GM11168 (cell line): ENCODE data around the gene MT1X.

Experiments used
- in situ Hi-C: fragments of 300-500 bp; cut with MboI; formaldehyde crosslinking; loops from one replicate; pipeline ENCODE4 v1.12.0; 2022; ENCODE audit warnings: low sequenced_read_pairs; ENCODE audit not compliant: unreplicated experiment

MT1X gene

DNA sequence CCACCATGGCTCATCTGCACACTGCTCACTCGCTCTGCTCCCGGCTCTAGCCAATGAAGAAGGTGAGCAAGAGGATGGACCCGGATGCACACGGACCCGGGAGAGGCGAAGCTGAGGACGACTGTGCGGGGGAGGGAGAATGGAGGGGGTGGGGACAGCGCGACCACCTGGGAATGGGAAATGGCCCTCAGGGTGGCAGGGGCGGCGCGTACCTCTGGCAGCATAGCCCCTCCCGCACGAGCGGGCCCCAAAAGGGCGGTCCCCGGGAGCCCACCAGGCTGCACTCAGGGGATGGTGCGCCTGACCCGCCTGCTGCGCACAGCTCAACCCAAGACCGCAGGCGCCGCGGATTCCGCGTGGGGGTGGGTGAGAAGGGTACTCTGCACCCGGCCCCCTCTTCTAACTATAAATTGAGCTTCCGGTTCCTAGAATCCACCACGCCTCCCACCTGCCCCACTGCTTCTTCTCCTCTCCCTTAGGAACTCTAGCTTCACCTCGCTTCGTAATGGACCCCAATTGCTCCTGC is 6.5 kb upstream of the MT1X start:
- in situ Hi-C loops: no loop called here

DNA sequence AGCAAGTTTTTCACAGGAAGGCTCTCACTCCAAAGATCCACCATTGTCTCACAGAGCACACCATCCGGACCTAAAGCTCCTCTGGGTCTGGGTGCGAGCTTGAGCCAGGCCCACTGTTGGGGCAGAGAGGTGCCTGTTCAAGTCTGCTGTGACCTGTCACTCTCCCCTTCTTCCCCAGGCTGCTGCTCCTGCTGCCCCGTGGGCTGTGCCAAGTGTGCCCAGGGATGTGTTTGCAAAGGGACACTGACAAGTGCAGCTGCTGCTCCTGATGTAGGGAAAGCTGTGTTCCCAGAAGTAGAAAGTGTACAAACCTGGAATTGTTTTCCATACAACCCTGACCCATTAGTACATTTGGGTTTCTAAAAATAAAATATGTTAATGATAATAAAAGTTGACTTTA is 4.8 kb upstream of the MT1X start:
- in situ Hi-C loops: no loop called here

DNA sequence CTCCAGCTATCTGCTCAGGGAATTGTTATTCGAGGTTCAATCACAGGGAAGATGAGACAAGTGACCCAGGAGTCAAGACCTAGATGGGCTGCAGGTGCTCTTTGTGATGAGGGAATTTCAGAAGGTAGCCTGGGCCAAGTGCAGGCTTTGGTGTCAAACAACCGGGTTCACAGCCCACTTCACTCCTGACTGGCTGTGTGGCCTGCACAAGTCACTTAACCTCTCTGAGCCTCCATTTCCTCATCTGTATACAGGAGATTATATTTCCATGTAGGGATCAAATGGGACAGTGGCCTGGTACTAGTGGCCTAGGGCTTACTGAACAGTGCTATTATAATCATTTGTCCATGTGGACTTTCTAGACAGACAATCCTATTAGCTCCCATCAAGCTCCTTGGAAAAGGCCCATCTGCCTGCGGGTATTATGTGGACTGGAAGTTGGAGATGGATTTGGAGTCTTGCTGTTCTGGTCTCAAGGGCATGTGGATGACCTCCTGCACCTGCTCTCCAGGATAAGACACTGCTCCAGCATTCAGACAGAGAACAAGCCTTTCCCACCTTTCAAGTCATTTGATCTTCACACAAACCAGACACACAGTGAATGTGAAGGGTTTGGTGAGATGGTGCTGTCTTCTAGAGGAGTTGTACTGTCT is 3.1 kb upstream of the MT1X start:
- in situ Hi-C loops: no loop called here

DNA sequence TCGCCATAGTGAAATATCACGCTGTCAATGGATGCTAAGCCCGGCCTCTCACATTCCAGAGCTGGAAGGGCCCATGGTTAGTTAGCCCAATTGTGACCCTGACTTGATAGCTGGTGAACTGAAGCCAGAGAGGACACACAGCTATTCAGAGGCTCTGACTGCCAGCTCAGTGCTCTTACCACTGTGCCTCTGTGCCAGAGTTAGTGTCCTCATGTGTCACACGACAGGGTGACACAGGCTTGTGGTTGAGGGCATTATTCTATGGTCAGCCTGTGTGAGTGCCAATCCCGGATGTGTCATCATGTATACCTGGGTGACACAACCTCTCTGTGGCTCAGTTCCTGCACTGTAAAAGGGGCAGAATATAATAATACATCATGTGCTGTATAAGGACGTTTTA is 2.5 kb upstream of the MT1X start:
- in situ Hi-C loops: no loop called here

DNA sequence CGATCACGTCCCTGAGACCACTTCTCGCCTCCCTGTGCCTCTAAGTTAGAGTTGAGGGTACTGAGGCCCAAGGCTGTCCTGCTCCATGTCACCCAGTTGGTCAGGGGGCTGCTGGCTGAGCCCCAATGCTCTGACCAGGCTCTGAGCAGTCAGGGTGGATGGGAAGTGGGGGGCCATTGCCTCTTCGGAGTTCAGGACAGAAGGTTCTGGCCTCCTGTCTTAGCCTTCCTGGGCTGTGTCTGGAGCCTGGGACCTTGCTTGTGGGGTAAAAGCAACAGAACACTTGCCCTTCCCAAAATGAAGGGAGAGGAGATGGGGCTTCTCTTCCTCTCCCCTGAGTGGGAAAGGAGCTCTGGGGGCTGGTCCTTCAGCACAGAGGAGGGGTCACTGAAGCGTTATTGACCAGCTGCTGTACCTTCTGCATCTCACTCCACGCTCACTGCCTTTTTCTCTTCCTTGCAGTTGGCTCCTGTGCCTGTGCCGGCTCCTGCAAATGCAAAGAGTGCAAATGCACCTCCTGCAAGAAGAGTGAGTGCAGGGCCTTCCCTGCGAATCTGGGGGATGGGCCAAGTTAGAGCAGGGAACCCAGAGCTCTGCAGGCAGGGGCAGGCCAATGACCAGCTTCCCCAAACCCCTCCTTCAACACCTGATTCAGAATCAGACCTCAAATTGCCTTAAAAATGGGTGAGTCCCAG is 580 bp downstream of the MT1X start:
- in situ Hi-C loops: no loop called here

DNA sequence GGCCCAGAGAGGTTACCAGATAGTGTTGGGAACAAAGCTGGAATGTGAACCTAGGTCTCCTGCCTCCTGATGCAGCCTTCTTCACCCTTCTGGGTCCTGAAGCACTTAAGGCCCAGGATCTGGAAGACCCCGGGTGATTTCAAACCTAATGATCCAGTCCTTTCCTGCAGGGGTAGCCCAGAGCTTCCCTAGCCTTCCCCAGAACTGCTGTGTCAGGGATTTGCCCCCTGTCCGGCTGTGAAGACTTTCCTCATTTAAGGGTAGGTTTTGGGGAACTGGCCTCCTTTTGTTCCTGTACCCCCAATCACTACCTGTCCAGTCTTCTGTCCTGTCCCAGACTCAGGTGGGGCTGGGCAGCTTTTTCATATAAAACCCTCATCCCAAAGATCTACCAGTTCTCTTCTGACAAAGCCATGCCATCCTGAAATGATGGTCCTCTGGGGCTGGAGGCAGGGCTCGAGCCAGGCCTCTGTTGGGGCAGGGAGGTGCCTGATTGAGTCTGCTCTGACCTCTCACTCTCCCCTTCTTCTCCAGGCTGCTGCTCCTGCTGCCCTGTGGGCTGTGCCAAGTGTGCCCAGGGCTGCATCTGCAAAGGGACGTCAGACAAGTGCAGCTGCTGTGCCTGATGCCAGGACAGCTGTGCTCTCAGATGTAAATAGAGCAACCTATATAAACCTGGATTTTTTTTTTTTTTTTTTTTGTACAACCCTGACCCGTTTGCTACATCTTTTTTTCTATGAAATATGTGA is 1.3 kb downstream of the MT1X start:
- in situ Hi-C loops: no loop called here

DNA sequence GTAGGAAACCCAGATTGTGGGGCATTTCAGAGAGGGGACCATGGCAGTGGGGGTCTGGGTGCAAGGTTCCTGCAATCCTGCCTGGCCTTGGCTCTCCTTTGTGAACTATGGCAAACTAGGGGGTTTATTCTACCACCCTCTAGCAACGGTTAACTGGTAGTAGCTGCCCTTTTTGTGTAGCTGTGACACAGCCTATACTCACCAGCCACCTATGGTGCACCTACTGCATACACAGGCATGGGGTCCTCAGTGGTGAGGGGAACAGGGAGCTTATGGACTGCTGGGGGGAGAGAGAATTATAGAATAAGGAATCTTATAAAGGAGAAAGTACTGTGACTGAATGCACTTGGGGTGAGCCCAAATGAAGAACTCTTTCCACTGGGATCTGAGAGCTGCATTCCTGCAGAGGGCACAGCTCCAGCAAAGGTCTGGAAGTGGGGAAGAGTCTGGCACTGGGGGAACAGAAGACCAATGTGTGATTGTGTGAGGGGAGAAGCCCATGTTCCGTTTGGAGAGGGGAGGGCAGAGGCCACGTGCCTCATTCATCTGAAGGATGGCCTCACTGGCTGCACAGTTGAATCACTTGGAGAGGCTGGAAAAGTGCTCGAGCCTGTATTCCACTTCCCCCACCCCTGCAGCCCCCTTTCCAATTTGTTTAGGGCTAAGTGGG is 2.1 kb downstream of the MT1X start:
- in situ Hi-C loops: no loop called here

DNA sequence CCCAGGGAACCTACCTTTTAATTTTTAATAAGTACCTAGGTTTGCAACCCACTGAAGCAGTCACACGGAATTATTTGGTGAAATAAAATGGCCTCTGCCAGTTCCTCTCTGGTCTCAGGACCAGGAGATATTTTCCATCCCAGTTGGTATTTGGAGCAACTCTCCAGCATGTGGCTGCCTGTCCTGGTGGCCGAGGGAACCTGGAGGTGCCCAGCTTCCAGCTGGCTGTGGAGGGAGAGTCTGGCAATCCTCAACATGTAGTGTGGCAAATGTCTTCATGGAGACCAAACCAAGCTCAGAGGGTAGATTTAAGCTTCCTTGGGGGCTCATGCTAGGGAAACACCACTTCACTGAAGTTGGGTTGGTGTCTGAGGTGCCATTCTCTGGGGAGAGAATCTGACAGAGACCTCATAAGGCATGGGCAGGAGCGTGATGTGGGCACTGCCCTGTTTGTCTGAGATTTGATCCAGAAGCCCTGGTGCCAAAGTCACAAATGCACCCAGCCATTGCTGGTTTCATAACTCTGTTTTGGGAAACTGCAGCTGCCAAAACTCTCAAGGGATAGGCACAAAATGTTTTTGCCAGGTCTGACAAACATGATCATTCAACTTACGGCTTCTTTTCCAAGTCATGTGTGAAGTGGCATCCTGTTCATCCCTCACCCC is 2.8 kb downstream of the MT1X start:
- in situ Hi-C loops: no loop called here

DNA sequence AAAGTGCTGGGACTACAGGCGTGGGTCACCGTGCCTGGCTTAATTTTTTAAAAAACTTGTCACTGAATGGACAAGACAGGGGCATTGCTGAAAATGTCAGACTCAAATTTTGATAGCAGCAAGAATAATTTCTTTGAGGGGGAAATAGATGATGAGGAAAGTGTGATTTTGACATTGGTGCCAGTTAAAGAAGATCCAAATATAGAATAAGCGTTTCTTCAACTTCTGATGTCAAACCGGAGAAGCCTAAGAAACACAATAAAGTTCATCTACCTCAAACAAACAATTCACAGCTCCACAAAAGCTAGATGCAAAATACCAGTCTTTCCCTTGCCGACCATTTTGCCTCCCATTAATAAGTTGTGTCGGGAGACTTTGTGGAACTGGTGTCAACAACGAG is 4.5 kb downstream of the MT1X start:
- in situ Hi-C loops: no loop called here

DNA sequence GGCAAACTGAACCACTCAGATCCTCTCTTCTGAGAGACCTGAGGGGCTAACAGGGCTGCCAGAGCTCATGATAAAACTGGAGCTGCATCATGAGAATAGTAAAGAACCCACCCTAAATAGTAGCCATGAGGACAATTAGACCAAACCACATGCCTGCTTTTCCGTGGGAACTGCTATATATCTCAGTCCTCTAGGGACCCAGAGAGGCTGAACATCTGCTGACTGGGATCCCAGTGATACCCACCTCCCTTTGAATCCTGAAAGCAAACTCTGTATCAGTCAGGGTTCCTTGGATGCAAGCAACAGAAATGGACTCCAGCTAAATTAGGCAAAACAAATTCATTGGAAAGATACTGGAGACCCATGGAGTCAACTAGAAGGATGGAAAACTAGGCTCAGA is 6.5 kb downstream of the MT1X start:
- in situ Hi-C loops: no loop called here

DNA sequence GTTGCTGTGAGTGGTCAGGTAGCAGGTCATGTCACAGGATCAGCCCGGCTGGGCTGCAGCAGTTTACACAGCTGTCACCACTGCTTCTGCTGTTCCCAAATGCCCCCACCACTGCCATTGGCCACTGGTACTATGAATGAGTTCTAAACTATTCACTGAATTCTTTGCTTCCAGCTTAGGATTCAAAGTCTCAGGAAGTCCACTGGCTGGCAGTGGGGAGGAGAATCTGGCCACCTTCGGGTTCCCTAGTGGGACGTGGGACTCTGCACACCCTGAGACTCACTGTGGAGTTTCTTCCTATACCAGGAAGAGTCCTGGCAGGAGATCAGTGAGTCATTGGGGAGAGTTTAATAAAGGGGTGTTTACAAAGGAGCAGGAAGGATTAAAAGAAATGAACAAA is 6.9 kb downstream of the MT1X start:
- in situ Hi-C loops: no loop called here

DNA sequence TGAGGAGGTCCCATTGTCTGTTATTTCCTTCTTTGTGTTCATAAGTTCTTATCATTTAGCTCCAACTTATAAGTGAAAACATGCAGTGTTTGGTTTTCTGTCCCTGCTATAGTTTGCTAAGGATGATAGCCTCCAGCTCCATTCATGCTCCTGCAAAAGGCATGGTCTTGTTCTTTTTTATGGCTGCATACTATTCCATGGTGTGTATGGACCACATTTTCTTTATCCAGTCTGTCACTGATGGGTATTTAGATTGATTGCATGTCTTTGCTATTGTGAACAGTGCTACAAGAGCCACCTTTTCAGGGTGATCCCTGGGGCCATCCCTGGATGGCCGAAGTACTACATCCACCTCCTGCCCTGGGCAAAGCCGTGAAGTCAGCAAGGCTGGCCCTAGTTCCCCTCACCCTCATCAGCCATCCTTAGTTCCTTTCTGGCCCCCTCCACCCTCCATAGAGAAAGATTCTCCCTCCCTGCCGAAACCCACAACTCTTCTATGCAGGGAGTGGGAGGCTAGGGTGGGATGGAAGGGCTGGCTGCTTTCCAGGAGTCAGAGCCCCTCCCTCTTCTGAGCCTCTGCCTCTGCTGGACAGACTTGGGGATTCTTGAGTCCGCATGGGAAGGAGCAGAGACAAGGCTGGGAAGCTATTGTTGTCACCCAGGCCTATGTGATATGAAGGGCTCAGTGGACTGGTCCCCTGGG is 8.3 kb downstream of the MT1X start:
- in situ Hi-C loops: loop anchor here (10.0 kb wide), 1 partner anchor 106 kb away; the partner anchor contains the start of gene MT3

DNA sequence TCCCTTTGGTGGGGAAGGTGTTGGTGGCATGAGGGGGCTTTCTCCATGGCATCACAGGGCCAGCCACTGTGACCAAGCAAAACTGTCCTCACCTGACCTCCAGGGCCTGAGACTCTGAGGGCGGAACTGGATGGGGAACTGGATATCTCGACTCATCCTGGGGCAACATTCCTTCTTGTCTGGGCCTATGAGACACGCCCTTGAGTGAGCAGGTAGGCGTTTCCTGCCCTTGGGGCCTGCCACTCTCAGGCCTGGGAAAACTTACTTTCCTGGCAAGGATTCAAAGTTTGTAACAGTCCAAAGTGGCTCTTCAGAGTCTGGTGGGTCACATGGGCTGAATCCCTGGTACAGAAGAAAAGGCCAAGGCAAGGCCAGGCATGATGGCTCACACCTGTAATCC is 9.6 kb downstream of the MT1X start:
- in situ Hi-C loops: loop anchor here (10.0 kb wide), 1 partner anchor 107 kb away; the partner anchor contains the start of gene MT3

DNA sequence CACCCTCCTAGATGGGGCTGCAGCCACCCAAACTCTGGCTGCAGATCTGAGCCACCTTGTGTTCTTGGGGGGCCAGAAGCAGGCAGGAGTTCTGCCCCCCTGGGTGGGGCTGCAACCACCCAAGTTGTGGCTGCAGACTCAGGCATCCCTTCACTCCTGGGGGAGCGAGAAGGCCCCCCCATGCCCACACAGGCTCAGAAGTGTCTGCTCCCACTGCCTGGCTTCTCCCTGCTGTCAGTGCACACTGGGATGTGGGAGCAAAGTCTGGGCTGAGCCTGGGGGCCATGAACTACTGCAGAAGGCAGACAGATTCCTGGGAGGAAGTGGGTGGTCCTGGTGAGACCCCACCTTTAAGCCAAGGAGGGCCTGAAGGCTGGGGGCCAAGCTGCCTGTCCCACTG is 13.0 kb downstream of the MT1X start:
- in situ Hi-C loops: loop anchor here (10.0 kb wide), 1 partner anchor 110 kb away; the partner anchor contains the start of gene MT3

DNA sequence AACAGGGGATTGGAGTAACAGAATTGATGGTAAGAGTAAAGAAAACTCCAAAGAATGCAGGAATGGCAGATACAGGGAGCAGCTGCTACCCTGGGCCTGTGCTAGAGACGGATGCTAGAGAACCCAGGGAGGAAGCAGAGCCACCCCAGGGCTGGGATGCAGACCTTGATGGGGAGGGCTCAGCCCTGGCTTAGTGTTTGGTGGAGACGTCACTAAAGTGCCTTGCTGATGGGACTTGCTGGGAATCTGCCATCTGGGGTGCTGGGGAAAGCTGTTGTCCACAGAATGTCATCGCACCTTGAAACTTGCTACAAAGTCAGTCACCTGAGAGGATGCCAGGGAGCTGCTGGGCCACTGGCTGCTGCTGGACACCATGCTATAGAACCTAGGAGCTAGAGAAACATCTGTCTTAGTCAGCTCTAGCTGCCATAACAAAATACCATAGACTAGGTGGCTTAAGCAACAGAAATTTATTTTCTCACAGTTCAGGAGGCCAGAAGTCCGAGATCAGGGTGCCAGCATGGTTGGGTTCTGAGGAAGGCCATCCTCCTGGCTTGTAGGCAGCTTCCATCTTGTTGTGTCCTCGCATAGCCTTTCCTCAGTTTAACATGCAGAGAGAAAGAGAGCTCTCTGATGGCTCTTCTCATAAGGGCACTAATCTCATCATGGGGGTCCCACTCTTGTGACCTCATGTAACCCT is 15.3 kb downstream of the MT1X start:
- in situ Hi-C loops: loop anchor here (10.0 kb wide), 1 partner anchor 113 kb away; the partner anchor contains the start of gene MT3

DNA sequence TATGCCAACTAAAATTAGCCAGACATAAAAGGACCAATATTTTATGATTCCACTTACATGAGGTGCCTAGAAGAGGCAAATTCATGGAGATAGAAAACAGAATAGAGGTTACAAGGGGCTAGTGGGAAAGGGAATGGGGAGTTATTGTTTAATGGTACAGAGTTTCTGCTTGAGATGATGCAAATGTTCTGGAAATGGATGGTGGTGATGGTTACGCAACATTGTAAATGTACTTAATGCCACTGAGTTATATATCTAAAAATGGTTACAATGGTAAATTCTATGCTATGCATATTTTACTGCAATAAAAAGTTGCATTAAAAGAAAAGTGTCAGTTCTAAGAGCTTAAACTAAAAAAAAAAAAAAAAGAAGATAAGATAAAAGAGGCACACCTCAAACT is 17.9 kb downstream of the MT1X start:
- in situ Hi-C loops: no loop called here

DNA sequence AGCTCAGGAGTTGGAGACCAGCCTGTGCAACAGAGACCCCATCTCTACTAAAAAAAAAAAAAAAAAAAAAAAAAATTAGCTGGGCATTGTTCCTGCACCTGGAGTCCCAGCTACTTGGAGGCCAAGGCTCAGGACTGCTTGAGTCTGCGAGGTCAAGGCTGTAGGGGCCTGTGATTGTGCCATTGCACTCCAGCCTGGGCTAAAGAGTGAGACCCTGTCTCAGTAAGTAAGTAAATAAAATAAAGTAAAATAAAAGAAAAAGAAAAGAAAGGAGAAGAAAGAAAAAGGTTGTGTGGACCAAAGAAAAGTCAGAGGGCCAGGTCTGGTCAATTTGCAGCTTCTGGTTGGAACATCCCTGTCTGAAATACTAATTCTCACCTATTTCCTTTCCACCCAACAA is 18.4 kb downstream of the MT1X start:
- in situ Hi-C loops: no loop called here

DNA sequence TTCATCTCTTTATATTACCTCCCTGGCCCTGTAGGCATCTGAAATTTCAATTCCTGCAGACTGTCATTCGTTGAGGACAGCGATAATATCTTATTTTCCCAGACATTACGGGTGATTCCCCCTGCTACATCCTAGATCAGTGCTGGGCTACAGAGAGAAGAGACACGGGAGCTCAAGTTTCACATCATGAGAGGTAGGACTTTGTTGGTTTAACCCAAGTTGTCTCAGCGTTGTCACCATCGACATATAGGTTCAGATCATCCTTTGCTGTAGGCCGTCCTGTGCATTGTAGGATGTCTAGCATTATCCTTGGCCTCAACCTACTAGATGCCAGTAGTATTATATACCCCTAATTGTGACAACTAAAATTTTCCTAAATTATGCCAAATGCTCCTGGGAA is 19.3 kb downstream of the MT1X start:
- in situ Hi-C loops: no loop called here

DNA sequence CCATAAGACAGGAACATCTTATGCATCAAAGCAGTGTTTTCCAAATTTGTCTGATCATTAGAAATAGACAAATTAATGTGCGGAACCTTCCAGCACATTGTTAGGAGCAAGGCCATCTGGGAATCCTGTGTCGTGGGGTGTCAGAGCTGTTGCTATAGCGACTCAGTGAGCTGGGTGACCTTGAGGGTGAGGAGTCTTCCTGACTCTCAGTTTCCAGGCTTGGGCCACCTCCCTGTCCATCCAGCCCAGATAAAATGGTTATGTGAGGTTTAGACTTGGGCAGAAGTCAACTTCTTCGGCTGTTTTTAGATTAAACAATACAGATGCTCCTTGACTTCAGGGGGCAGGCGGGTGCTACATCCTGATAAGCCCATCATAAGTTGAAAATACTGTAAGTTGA is 20.6 kb downstream of the MT1X start:
- in situ Hi-C loops: no loop called here
